ENCODE data around the gene VARS2.
"Not testable (repeated sequence)": the region's sequence is repeated elsewhere in the genome, so short reads cannot be mapped to it uniquely, and the experiment has no call there.

GRCh38 chr6:30927080-30927479 lies 13.0 kb downstream of the VARS2 start:
- not testable (repeated sequence) for TF ChIP-seq CTCF (IDR thresholded peaks at IDR 0.05 in 4 of 5, conservative IDR thresholded peaks at IDR 0.05 in 1 of 5); POLR2A (IDR thresholded peaks at IDR 0.05)

Data from gastrocnemius medialis (tissue), 4 donors.